A549 (cell line): ENCODE data around the gene ASB14. TPM values are rescaled to one million over a fixed set of nuclear protein-coding genes. Genes with fewer than 3 reads are reported as not detected.
"Not testable (repeated sequence)": the region's sequence is repeated elsewhere in the genome, so short reads cannot be mapped to it uniquely, and the experiment has no call there.

ENCODE experiments used
- ATAC-seq, 2 experiments: fragments of 200-7000 bp in 1 of 2; fragments of >200 bp in 1 of 2; cut with Nextera tagmentation in 1 of 2; cut with Tn5 transposase in 1 of 2; 3 replicates each; pipeline versions ENCODE4 v1.8.0 to v1.9.1; 2018 to 2020; ENCODE audit warnings: mild to moderate bottlenecking in 1 of 2, moderate library complexity in 1 of 2
- CTCF ChIA-PET: fragments of 300-600 bp; sonication (Branson Sonifier 250); formaldehyde crosslinking; extraction: SDS; loops from one replicate; lab custom pipeline; 2021; ENCODE audit warnings: antibody characterized with exemption, inconsistent platforms; lab: Yijun Ruan, JAX
- POLR2A ChIA-PET: fragments of 350-600 bp; formaldehyde crosslinking; extraction: SDS; loops from one replicate; lab custom pipeline; 2021; ENCODE audit warnings: antibody characterized with exemption, inconsistent platforms; lab: Yijun Ruan, JAX
- DNase-seq, 2 experiments: peaks; one replicate each; pipeline versions ENCODE4 v3.0.0 to v3.0.0-alpha.2; 2011 to 2016; ENCODE audit warnings: low read depth in 1 of 2, low spot score in 1 of 2
- FAIRE-seq: peaks from 2 replicates; lab custom pipeline; 2011; peaks lifted over from hg19 to GRCh38; lab: Jason Lieb, UNC
- H3K27ac ChIP-seq, 2 experiments: fragments of >200 bp; sonication (Bioruptor Twin); formaldehyde crosslinking; 3 replicates each; pipeline ENCODE4 v1.5.1; 2016 to 2017
- H3K4me1 ChIP-seq: fragments of >200 bp; sonication (Bioruptor Twin); formaldehyde crosslinking; 3 replicates; pipeline ENCODE4 v1.6.1; 2016
- H3K4me2 ChIP-seq: fragments of >200 bp; sonication (Bioruptor Twin); formaldehyde crosslinking; 3 replicates; pipeline ENCODE4 v1.6.1; 2016
- H3K4me3 ChIP-seq: fragments of >200 bp; sonication (Bioruptor Twin); formaldehyde crosslinking; 3 replicates; pipeline ENCODE4 v1.5.1; 2016
- H3K9me3 ChIP-seq: fragments of >200 bp; sonication (Bioruptor Twin); formaldehyde crosslinking; 3 replicates; pipeline ENCODE4 v1.6.1; 2016
- ATOH8 ChIP-seq: fragments of 250-450 bp; sonication (Bioruptor Pico); IDR thresholded peaks from 2 replicates; pipeline ENCODE4 v1.5.0; 2020; ENCODE audit warnings: low read depth, mild to moderate bottlenecking, moderate library complexity
- CBX8 ChIP-seq: fragments of 200-600 bp; sonication (generic); IDR thresholded peaks from 2 replicates; pipeline ENCODE4 v1.6.1; 2016
- CHD2 ChIP-seq: fragments of 150-350 bp; IDR thresholded peaks from 2 replicates; pipeline ENCODE4 v1.6.1; 2014; ENCODE audit warnings: low read length; ENCODE audit not compliant: partially characterized antibody
- CTCF ChIP-seq: fragments of >200 bp; sonication (Bioruptor Twin); formaldehyde crosslinking; IDR thresholded peaks from 3 replicates; pipeline ENCODE4 v1.5.1; 2016
- EHMT2 ChIP-seq: fragments of 200-600 bp; sonication (generic); IDR thresholded peaks from 2 replicates; pipeline ENCODE4 v1.6.1; 2016; ENCODE audit warnings: antibody characterized with exemption, low read depth, mild to moderate bottlenecking, moderate library complexity
- ESRRA ChIP-seq: fragments of 150-350 bp; IDR thresholded peaks from 2 replicates; pipeline ENCODE4 v1.6.1; 2014; ENCODE audit warnings: mild to moderate bottlenecking, low read length, borderline replicate concordance
- FOSL2 ChIP-seq, 2 experiments: fragments of 450-650 bp in 1 of 2; fragments of >200 bp in 1 of 2; sonication (Bioruptor Twin) in 1 of 2; formaldehyde crosslinking; IDR thresholded peaks; 2 replicates each; pipeline versions ENCODE4 v1.5.0 to v1.6.1; 2016 to 2020; ENCODE audit warnings: mild to moderate bottlenecking in 1 of 2, moderate library complexity in 1 of 2
- FOXS1 ChIP-seq: fragments of 250-450 bp; sonication (Bioruptor Pico); IDR thresholded peaks from 2 replicates; pipeline ENCODE4 v1.5.0; 2020; ENCODE audit warnings: mild to moderate bottlenecking, moderate library complexity
- GATA3 ChIP-seq: IDR thresholded peaks from 2 replicates; pipeline ENCODE4 v1.6.1; 2012; ENCODE audit warnings: borderline replicate concordance
- HDAC2 ChIP-seq: fragments of 200-600 bp; sonication (generic); IDR thresholded peaks from 2 replicates; pipeline ENCODE4 v1.6.1; 2016
- HEYL ChIP-seq: fragments of 250-450 bp; sonication (Bioruptor Pico); IDR thresholded peaks from 2 replicates; pipeline ENCODE4 v1.8.0; 2021; ENCODE audit warnings: mild to moderate bottlenecking, moderate library complexity
- HOXB13 ChIP-seq: fragments of 250-450 bp; sonication (Bioruptor Pico); IDR thresholded peaks from 2 replicates; pipeline ENCODE4 v1.5.0; 2020; ENCODE audit warnings: low read depth, mild to moderate bottlenecking, moderate library complexity
- HOXB5 ChIP-seq: fragments of 250-450 bp; sonication (Bioruptor Pico); IDR thresholded peaks from 2 replicates; pipeline ENCODE4 v1.5.0; 2020; ENCODE audit warnings: mild to moderate bottlenecking, moderate library complexity
- JUNB ChIP-seq: fragments of >200 bp; sonication (Bioruptor Twin); formaldehyde crosslinking; IDR thresholded peaks from 2 replicates; pipeline ENCODE4 v1.6.1; 2016
- KDM1A ChIP-seq: fragments of 200-600 bp; sonication (generic); IDR thresholded peaks from 2 replicates; pipeline ENCODE4 v1.6.1; 2016; ENCODE audit warnings: low read depth, mild to moderate bottlenecking
- KDM5A ChIP-seq: fragments of 200-600 bp; sonication (generic); IDR thresholded peaks from 2 replicates; pipeline ENCODE4 v1.6.1; 2016; ENCODE audit warnings: antibody characterized with exemption, mild to moderate bottlenecking
- MAFK ChIP-seq: fragments of 450-650 bp; IDR thresholded peaks from 2 replicates; pipeline ENCODE4 v1.6.1; 2014; ENCODE audit not compliant: partially characterized antibody
- MYC ChIP-seq: IDR thresholded peaks from 2 replicates; pipeline ENCODE4 v1.6.1; 2012; ENCODE audit warnings: mild to moderate bottlenecking, inconsistent platforms, low read length, improper control_type of control experiment, borderline replicate concordance
- NFE2L2 ChIP-seq: fragments of 150-350 bp; conservative IDR thresholded peaks from 2 replicates; pipeline ENCODE4 v1.6.1; 2014; ENCODE audit warnings: low read length
- NPAS2 ChIP-seq: fragments of 250-450 bp; sonication (Bioruptor Pico); IDR thresholded peaks from 2 replicates; pipeline ENCODE4 v1.8.0; 2022; ENCODE audit warnings: mild to moderate bottlenecking, moderate library complexity, borderline replicate concordance
- NR3C1 ChIP-seq: fragments of >200 bp; sonication (Bioruptor Twin); formaldehyde crosslinking; IDR thresholded peaks from 3 replicates; pipeline ENCODE4 v1.6.1; 2017
- PBX3 ChIP-seq: IDR thresholded peaks from 2 replicates; pipeline ENCODE4 v1.6.1; 2012
- POLR2AphosphoS2 ChIP-seq: conservative IDR thresholded peaks from 2 replicates; pipeline ENCODE4 v1.6.1; 2012; ENCODE audit warnings: low read length, improper control_type of control experiment, inconsistent platforms
- RAD21 ChIP-seq, 2 experiments: fragments of >200 bp in 1 of 2; sonication (Bioruptor Twin) in 1 of 2; formaldehyde crosslinking in 1 of 2; IDR thresholded peaks in 1 of 2; conservative IDR thresholded peaks in 1 of 2; 2 replicates in 1 of 2; 3 replicates in 1 of 2; pipeline ENCODE4 v1.6.1; 2012 to 2018; ENCODE audit warnings: inconsistent platforms in 1 of 2
- RNF2 ChIP-seq: fragments of 200-600 bp; sonication (generic); IDR thresholded peaks from 2 replicates; pipeline ENCODE4 v1.6.1; 2016; ENCODE audit warnings: low read depth, mild to moderate bottlenecking, antibody characterized with exemption, moderate library complexity, borderline replicate concordance
- SREBF2 ChIP-seq: fragments of 450-650 bp; IDR thresholded peaks from 2 replicates; pipeline ENCODE4 v1.6.1; 2014; ENCODE audit warnings: mild to moderate bottlenecking, moderate library complexity
- ZC3H11A ChIP-seq: fragments of 450-650 bp; IDR thresholded peaks from 2 replicates; pipeline ENCODE4 v1.6.1; 2014; ENCODE audit warnings: antibody characterized with exemption, mild to moderate bottlenecking
- ZNF302 ChIP-seq: fragments of 250-450 bp; sonication (Bioruptor Pico); IDR thresholded peaks from 2 replicates; pipeline ENCODE4 v1.9.0; 2021; ENCODE audit warnings: inconsistent platforms, mild to moderate bottlenecking, moderate library complexity
- ZSCAN20 ChIP-seq: fragments of 250-450 bp; sonication (Bioruptor Pico); IDR thresholded peaks from 2 replicates; pipeline ENCODE4 v1.8.0; 2022; ENCODE audit warnings: mild to moderate bottlenecking, moderate library complexity
- WGBS: methylation state at CpG from one replicate; pipeline ENCODE4 v1.1.6; 2017; ENCODE audit errors: missing lambda C conversion rate; 5-methylcytosine and 5-hydroxymethylcytosine counted together
- polyA plus RNA-seq, 4 experiments: library from polyadenylated mRNA; depleted of rRNA in 3 of 4; stranded (reverse); fragments of >200 nt; fragmentation: RNase III in 1 of 4; extraction: RNeasy Plus Mini Kit Qiagen cat#74134 plus additional on column Dnase treatment in 1 of 4; gene quantifications; 2 replicates in 3 of 4; 3 replicates in 1 of 4; pipeline ENCODE4 v1.2.3, GENCODE V29; 2011 to 2017
- TF ChIP-seq, protein P1 (sequence below): IDR thresholded peaks from 2 replicates; pipeline ENCODE4 v1.6.1; 2012; ENCODE audit warnings: low read depth, borderline replicate concordance
- TF ChIP-seq, protein P2 (sequence below): fragments of 450-650 bp; IDR thresholded peaks from 2 replicates; pipeline ENCODE4 v1.6.1; 2014; ENCODE audit warnings: antibody characterized with exemption

ASB14 gene
- polyA plus RNA-seq, 2 of the 4 experiments (the other 2 are of a cell fraction) = not detected

GRCh38 chr3:57335283-57335938 is 42.9 kb upstream of the ASB14 start:
- FAIRE-seq = no peak
- H3K4me1 ChIP-seq = no peaks in the 10 kb centered on the region
- TF ChIP-seq RAD21 (conservative IDR thresholded peaks at IDR 0.05 in 1 of 2, IDR thresholded peaks at IDR 0.05 in 1 of 2) (no peak), NFE2L2 (no peak), FOXS1 (CRISPR knock-in tag) (no peak), ESRRA (no peak), POLR2AphosphoS2 (no peak), RNF2 (no peak), KDM1A (no peak), MYC (no peak), JUNB (no peak), CBX8 (no peak), PBX3 (no peak), EHMT2 (no peak), NR3C1 (no peak), GATA3 (no peak), ZSCAN20 (no peak), HDAC2 (no peak), ZNF302 (CRISPR knock-in tag) (no peak)
- TF ChIP-seq, protein P1, sequence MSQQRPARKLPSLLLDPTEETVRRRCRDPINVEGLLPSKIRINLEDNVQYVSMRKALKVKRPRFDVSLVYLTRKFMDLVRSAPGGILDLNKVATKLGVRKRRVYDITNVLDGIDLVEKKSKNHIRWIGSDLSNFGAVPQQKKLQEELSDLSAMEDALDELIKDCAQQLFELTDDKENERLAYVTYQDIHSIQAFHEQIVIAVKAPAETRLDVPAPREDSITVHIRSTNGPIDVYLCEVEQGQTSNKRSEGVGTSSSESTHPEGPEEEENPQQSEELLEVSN = no peak
- TF ChIP-seq, protein P2, sequence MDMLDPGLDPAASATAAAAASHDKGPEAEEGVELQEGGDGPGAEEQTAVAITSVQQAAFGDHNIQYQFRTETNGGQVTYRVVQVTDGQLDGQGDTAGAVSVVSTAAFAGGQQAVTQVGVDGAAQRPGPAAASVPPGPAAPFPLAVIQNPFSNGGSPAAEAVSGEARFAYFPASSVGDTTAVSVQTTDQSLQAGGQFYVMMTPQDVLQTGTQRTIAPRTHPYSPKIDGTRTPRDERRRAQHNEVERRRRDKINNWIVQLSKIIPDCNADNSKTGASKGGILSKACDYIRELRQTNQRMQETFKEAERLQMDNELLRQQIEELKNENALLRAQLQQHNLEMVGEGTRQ = no peak
- TF ChIP-seq, all 56 proteins: peak for 0
- ATAC-seq (no peak), DNase-seq (no peak)
- Histone ChIP-seq H3K27ac (no peak overlapping the region), H3K9me3 (no peaks in the 10 kb centered on the region), H3K4me2 (no peak overlapping the region), H3K4me3 (no peak overlapping the region)
- POLR2A ChIA-PET = no interaction called here
- WGBS = 50% methylated on average over 5 of the region's 5 CpGs
- CTCF ChIA-PET = no interaction called here

DNA sequence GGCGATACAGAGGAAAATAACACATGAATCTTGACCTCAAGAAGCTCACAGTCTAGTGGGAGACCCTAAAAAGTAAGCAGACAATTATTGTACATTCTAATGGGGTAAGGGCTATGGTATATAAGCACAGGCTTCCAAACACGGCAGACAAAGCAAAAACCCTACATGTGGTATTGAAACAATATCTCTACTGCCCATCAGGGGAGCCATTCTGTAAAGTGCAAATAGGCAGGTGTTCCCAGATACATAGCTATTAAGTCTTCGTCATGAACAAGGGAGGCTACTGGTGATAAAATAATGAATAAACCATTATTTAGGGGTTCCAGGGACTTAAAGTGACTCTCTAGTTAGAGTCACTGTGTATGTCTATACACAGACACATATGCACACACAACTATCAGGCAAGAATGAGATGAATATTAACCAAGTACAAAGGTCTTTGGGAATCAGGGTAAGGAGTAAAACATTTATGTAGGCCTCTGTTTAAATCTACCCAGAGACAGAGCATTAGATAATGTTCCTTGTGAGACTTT is 38.7 kb upstream of the ASB14 start:
- Histone ChIP-seq H3K4me3 (no peak overlapping the region), H3K4me1 (no peaks in the 10 kb centered on the region), H3K27ac (no peak overlapping the region), H3K9me3 (no peaks in the 10 kb centered on the region), H3K4me2 (no peak overlapping the region)
- FAIRE-seq (no peak), ATAC-seq (no peak), DNase-seq (peak in 1 of 2 experiments; percentile 1)
- WGBS = 29% methylated on average over 3 of the region's 3 CpGs
- ChIA-PET CTCF (no interaction called here), POLR2A (no interaction called here)
- TF ChIP-seq HOXB5 (CRISPR knock-in tag) (no peak), MYC (no peak), NPAS2 (no peak), MAFK (no peak), HOXB13 (CRISPR knock-in tag) (no peak), HEYL (CRISPR knock-in tag) (no peak), CTCF (no peak), SREBF2 (no peak), NR3C1 (no peak), ZC3H11A (no peak), KDM1A (no peak), FOSL2 (IDR thresholded peaks at IDR 0.05) (no peak), FOSL2 (CRISPR knock-in tag; IDR thresholded peaks at IDR 0.05) (no peak), KDM5A (no peak), ATOH8 (CRISPR knock-in tag) (no peak), CHD2 (no peak), HDAC2 (no peak)
- TF ChIP-seq, protein P1 = no peak

DNA sequence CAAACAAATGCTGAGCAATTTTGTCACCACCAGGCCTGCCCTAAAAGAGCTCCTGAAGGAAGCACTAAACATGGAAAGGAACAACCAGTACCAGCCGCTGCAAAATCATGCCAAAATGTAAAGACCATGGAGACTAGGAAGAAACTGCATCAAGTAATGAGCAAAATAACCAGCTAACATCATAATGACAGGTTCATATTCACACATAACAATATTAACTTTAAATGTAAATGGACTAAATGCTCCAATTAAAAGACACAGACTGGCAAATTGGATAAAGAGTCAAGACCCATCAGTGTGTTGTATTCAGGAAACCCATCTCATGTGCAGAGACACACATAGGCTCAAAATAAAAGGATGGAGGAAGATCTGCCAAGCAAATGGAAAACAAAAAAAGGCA is 34.0 kb upstream of the ASB14 start:
- DNase-seq, H3K4me2 ChIP-seq, H3K9me3 ChIP-seq, FAIRE-seq, POLR2A ChIA-PET, H3K27ac ChIP-seq, H3K4me3 ChIP-seq, H3K4me1 ChIP-seq, ATAC-seq: not testable (repeated sequence)
- WGBS = 0% methylated on average over 1 of the region's 1 CpG
- CTCF ChIA-PET = interaction anchor here (0.5 kb wide), 1 partner anchor 624 kb away, joined by 3 read pairs; no protein-coding TSS in a partner anchor
